HG03469 (cell line): ENCODE measurements around the gene CLCC1.
"Not testable (repeated sequence)": the region's sequence is repeated elsewhere in the genome, so short reads cannot be mapped to it uniquely, and the experiment has no call there.

Source experiments
- ATAC-seq: cut with Tn5 transposase; IDR thresholded peaks from one replicate; pipeline ENCODE4 v1.9.1; 2021; ENCODE audit warnings: mild to moderate bottlenecking, moderate library complexity, moderate number of reproducible peaks; ENCODE audit not compliant: unreplicated experiment

Gene CLCC1

GRCh38 chr1:108963052-108963686 lies at the start of gene CLCC1:
CLCC1 (minus strand) TSS chr1:108963484; CDS start chr1:108950437, 13,047 bp downstream.
- ATAC-seq, result peak; percentile 83

- no peak for ATAC-seq
Measured at GRCh38 chr1:109011335-109011734, 48.1 kb upstream of the CLCC1 start.

- not testable (repeated sequence) for ATAC-seq
Measured at GRCh38 chr1:108996622-108997021, 33.3 kb upstream of the CLCC1 start.

- no peak for ATAC-seq
Measured at GRCh38 chr1:108983114-108983513, 19.8 kb upstream of the CLCC1 start.

- ATAC-seq, result no peak
Measured at GRCh38 chr1:108976658-108977057, 13.4 kb upstream of the CLCC1 start.

- ATAC-seq, result no peak
Measured at GRCh38 chr1:108972951-108973350, 9.7 kb upstream of the CLCC1 start.

- ATAC-seq, result no peak
Measured at GRCh38 chr1:108969346-108969745, 6.1 kb upstream of the CLCC1 start.

- no peak for ATAC-seq
Measured at GRCh38 chr1:108962681-108963051, 618 bp downstream of the CLCC1 start.

GRCh38 chr1:108961752-108962486 lies 1.4 kb downstream of the CLCC1 start:
- no peak for ATAC-seq

GRCh38 chr1:108961198-108961597 lies 2.1 kb downstream of the CLCC1 start:
- ATAC-seq, result no peak

- ATAC-seq, result no peak
Measured at GRCh38 chr1:108960719-108961118, 2.6 kb downstream of the CLCC1 start.

- ATAC-seq, result no peak
Measured at GRCh38 chr1:108957888-108958287, 5.4 kb downstream of the CLCC1 start.

GRCh38 chr1:108955881-108956280 lies 7.4 kb downstream of the CLCC1 start:
- ATAC-seq, result no peak

GRCh38 chr1:108955111-108955510 lies 8.2 kb downstream of the CLCC1 start:
- ATAC-seq, result no peak

- no peak for ATAC-seq
Measured at GRCh38 chr1:108953452-108953851, 9.8 kb downstream of the CLCC1 start.

- no peak for ATAC-seq
Measured at GRCh38 chr1:108951242-108951641, 12.0 kb downstream of the CLCC1 start.

GRCh38 chr1:108949044-108949443 lies 14.2 kb downstream of the CLCC1 start:
- no peak for ATAC-seq

- ATAC-seq, result no peak
Measured at GRCh38 chr1:108947871-108948525, 15.3 kb downstream of the CLCC1 start.

GRCh38 chr1:108936170-108936569 lies 27.1 kb downstream of the CLCC1 start:
- no peak for ATAC-seq

- ATAC-seq, result no peak
Measured at GRCh38 chr1:108933944-108934343, 29.3 kb downstream of the CLCC1 start.

- ATAC-seq, result not testable (repeated sequence)
Measured at GRCh38 chr1:108927565-108927964, 35.7 kb downstream of the CLCC1 start.

GRCh38 chr1:108925920-108926319 lies 37.4 kb downstream of the CLCC1 start:
- no peak for ATAC-seq
